22Rv1 (cell line): ENCODE data around the gene MUC16.

Experiments
- ZFX ChIP-seq: fragments of 450-650 bp; IDR thresholded peaks from 2 replicates; pipeline ENCODE4 v1.6.1; 2017; ENCODE audit warnings: antibody characterized with exemption, borderline replicate concordance
- TF ChIP-seq, protein P1 (sequence below): fragments of 450-650 bp; IDR thresholded peaks from 2 replicates; pipeline ENCODE4 v1.5.1; 2017; ENCODE audit warnings: mild to moderate bottlenecking

DNA sequence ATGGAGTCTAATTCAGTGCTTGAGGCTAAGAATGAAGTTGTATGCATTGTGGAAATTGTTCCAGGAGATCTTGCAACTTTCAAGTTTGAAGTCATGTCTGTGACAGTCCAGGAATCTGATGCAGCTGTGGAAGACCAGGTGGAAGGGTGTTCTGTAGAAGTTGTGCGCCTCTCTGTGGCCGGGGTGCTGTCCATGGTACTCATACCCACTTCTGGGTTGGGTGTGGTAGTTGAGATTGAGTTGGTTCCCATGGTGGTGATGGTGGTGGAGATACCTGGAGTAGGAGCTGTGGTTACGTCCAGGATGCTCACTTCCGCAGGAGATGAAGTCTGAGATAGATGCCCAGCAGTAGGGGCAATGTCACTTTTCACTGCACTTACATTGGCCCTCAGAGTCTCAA lies 44.3 kb downstream of the MUC16 start:
- TF ChIP-seq, protein P1, sequence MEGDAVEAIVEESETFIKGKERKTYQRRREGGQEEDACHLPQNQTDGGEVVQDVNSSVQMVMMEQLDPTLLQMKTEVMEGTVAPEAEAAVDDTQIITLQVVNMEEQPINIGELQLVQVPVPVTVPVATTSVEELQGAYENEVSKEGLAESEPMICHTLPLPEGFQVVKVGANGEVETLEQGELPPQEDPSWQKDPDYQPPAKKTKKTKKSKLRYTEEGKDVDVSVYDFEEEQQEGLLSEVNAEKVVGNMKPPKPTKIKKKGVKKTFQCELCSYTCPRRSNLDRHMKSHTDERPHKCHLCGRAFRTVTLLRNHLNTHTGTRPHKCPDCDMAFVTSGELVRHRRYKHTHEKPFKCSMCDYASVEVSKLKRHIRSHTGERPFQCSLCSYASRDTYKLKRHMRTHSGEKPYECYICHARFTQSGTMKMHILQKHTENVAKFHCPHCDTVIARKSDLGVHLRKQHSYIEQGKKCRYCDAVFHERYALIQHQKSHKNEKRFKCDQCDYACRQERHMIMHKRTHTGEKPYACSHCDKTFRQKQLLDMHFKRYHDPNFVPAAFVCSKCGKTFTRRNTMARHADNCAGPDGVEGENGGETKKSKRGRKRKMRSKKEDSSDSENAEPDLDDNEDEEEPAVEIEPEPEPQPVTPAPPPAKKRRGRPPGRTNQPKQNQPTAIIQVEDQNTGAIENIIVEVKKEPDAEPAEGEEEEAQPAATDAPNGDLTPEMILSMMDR: no peak
- TF ChIP-seq ZFX: no peak
